ENCODE data around the gene HS6ST3. TPM values are rescaled to one million over a fixed set of nuclear protein-coding genes. Genes with fewer than 3 reads are reported as not detected.

The HS6ST3 gene
- total RNA-seq, 1 donor, result not detected

DNA sequence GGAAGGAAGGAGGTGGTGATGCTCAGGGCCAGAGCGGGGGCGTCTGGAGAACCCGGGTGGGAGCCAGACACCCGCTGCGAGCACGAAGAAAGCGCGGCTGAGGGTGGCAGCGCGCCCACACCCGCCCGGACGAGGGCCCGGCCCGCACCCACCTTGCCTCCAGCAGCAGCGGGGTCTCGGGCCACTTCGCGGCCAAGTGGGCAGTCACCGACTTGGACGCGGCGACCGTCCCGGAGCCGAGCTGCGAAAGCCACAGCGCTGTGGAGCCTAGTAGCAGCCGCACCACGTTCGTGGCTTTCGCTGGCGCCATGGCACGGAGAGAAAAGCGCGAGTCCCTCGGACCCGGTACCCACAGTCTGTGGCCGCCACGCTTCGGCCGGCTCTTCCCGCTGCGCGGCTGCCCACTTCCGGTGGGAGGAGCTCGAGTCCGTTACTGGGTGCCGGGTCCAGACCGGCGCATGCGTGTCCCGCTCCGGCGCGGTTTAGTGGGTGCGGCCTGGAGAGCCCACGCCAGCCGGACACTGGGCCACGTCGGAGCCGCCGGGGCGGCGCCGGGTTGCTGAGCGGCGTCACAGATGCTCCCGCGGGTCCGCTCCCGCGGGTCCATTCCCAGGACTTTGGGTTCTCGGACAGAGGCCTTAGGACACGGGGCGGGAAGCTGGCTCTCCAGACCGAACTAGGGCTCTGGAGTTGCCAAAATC is 36.8 kb upstream of the HS6ST3 start, which contains the start of gene UGGT2:
UGGT2 (minus strand) TSS at position 399 of the 701 bp plus-strand sequence; CDS start at position 310, 89 bp downstream.
- peak within 1 kb of the TSS; percentile 87 for H3K4me3 ChIP-seq (ENCODE audit: low read depth, low read length)
- TF ChIP-seq, protein P1, sequence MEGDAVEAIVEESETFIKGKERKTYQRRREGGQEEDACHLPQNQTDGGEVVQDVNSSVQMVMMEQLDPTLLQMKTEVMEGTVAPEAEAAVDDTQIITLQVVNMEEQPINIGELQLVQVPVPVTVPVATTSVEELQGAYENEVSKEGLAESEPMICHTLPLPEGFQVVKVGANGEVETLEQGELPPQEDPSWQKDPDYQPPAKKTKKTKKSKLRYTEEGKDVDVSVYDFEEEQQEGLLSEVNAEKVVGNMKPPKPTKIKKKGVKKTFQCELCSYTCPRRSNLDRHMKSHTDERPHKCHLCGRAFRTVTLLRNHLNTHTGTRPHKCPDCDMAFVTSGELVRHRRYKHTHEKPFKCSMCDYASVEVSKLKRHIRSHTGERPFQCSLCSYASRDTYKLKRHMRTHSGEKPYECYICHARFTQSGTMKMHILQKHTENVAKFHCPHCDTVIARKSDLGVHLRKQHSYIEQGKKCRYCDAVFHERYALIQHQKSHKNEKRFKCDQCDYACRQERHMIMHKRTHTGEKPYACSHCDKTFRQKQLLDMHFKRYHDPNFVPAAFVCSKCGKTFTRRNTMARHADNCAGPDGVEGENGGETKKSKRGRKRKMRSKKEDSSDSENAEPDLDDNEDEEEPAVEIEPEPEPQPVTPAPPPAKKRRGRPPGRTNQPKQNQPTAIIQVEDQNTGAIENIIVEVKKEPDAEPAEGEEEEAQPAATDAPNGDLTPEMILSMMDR (IDR thresholded peaks at IDR 0.05; ENCODE audit: insufficient read depth, low read depth, low read length), result no peak
- DNase-seq (ENCODE audit: low read depth), result peak; percentile 96

DNA sequence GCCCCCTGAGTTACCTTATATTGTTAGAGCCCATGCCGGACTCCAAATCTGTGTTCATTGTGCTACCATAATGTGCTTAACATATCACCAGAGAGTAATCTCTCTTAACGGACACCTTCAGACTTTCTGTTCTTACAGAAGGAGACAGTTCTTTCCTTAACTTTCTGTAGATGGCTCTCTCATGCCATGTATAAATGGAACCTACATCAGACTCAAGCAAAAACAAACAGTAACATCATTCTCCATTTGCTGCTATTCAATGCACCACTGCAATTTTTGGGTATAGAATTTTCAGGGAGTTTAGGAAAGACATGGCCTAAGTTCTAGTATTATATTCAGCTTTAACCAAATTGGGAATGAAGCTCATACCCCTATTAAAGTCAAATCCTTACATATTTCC is 24.1 kb upstream of the HS6ST3 start:
- H3K4me3 ChIP-seq (ENCODE audit: low read depth, low read length), result no peak overlapping the region
- TF ChIP-seq, protein P1 (IDR thresholded peaks at IDR 0.05; ENCODE audit: insufficient read depth, low read depth, low read length), result no peak
- DNase-seq (ENCODE audit: low read depth), result no peak

DNA sequence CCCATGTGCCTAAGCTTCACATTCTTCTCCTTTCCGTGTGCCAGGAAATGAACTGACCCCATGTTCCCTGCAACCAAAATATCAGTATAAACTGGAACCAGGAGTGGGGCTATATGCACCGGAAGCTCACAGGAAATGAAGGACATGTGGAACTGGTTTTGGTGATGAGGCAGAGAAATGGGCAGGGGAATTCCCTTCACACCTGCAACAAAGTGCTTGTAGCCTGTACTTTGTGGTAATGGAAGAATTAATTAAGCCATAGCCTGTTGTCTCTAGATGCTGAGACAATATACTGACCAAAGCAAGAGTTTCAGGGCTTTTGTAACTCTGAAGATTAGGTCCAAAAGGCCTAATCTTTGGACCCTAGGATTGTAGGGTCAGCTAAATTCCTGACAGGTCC is 21.2 kb upstream of the HS6ST3 start:
- no peak overlapping the region for H3K4me3 ChIP-seq (ENCODE audit: low read depth, low read length)
- TF ChIP-seq, protein P1 (IDR thresholded peaks at IDR 0.05; ENCODE audit: insufficient read depth, low read depth, low read length), result no peak
- DNase-seq (ENCODE audit: low read depth), result no peak

DNA sequence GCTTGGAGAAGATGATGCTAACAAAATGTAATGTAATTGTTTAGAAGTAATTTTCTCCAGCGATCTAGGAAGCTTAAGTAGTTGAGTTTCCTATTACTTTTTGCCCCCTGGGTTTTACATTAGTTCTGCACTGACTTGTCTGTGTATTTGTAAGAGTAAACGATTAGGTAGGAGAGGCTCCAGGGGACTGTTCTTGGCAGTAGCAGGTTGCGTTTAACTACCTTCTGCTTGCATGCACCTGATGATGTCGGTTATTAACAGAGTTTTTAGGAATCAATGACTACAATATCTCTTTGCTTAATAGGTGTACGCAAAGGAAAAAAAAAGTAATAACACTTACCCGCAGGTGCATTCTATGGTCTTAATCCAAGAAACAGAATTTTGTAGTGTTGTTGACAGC is 18.4 kb upstream of the HS6ST3 start:
- TF ChIP-seq, protein P1 (IDR thresholded peaks at IDR 0.05; ENCODE audit: insufficient read depth, low read depth, low read length), result no peak

DNA sequence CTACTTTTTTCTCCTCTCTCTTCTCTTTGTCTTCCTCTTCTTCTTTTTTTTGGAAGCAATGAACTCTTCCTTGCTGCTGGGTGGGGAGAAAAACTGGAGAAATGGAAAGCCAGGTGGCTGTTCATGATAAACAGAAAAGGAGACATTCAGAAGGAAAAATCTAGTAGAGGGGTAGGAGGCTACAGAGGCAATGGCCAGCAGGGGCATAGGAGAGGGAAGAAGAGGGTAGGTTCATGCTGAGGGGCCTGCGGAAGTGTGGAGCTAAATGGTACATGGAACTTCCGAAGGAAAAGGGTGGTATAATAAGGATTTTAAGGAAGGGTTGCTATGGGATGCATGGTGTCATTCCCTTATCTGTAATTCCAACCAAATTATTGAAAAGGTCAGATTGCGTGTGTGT is 17.5 kb upstream of the HS6ST3 start:
- TF ChIP-seq, protein P1 (IDR thresholded peaks at IDR 0.05; ENCODE audit: insufficient read depth, low read depth, low read length), result no peak
- no peak for DNase-seq (ENCODE audit: low read depth)
- H3K4me3 ChIP-seq (ENCODE audit: low read depth, low read length), result no peak overlapping the region

More for the DNA sequence above, 18.4 kb upstream of the HS6ST3 start:
- H3K4me3 ChIP-seq (ENCODE audit: low read depth, low read length), result no peak overlapping the region
- no peak for DNase-seq (ENCODE audit: low read depth)

DNA sequence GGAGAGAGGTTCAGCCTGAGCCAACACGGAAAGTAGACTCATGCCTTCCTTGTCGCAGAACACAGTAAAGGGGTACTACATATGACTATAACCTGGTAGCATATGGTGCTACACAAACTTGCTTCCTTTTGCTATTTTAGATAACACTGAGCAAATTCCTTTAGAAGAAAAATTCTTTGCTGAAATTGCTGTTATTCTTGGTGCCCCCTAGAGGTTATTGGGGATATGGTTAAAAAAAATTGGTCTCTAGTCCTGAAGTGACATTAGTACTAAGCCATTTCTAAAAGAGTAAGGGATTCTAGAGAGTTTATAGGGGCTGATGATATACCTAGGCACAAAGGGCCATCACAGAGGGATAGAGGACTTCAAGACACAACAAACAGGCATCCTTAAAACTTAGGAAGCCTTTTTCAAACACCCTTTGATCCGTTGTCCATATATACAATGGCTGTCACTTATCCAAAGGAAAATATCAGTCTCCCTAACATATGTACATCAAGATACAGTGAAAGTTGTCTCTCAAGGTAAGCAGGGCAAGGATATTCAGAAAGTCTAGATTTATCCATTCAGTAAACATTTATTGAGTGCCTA is 13.9 kb upstream of the HS6ST3 start:
- no peak overlapping the region for H3K4me3 ChIP-seq (ENCODE audit: low read depth, low read length)
- TF ChIP-seq, protein P1 (IDR thresholded peaks at IDR 0.05; ENCODE audit: insufficient read depth, low read depth, low read length), result peak; percentile 70
- peak; percentile 28 for DNase-seq (ENCODE audit: low read depth)
